NCI-H1436 (cell line): ENCODE data around the gene PEDS1.
"Not testable (repeated sequence)": the region's sequence is repeated elsewhere in the genome, so short reads cannot be mapped to it uniquely, and the experiment has no call there.

ENCODE experiments used
- DNase-seq: peaks from one replicate; lab custom pipeline; 2025; lab: John Stamatoyannopoulos, UW

Gene PEDS1

DNA sequence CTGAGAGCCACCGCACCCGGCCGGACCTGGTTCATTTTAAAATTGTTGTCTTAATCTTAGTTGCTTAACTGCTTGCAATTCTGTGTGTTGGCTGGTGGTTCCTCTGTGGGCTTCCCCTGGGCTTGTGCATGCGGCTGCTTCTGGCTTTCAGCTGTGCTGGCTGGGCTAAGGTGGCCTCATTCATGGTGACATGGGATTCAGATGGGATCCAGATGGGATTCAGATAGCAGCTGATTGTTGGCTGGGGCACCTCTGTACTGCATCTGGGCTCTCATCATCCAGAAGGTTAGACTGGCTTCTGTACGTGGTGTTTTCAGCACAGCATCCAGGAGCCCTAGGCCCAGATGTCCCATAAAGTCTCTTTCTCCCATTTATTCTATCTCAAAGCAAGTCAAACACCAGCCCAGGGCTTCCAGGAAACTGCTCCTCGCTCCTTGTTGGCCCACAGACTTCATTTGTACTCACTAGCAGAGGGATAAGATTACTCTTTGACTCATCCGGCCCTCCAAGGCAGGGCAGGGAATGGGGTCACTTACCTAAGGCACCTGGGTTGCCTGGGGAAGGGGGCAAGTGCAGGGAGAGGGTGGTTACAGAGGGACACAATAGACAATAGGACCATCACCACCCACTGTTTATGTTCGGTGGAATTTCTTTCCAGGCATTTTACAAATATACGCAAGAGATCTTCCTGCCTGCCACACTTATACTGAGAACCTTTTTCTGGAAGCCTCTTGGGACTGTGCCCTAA is 10.2 kb upstream of the PEDS1 start:
- DNase-seq, result no peak

DNA sequence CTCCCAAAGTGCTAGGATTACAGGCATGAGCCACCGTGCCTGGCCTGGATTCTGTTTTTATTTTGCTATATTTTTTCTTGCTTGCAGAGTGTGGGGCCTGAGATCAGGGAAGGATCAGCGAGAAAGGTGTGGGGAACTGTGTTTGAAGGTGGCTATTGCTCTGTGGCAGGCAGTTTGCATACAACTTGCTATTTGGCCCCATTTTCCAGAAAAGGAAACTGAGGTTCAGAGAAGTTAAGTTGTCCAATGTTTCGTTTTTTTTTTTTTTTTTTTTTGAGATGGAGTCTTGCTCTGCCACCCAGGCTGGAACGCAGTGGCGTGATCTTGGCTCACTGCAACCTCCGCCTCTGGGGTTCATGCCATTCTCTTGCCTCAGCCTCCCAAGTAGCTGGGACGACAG is 8.0 kb upstream of the PEDS1 start:
- DNase-seq, result not testable (repeated sequence)

DNA sequence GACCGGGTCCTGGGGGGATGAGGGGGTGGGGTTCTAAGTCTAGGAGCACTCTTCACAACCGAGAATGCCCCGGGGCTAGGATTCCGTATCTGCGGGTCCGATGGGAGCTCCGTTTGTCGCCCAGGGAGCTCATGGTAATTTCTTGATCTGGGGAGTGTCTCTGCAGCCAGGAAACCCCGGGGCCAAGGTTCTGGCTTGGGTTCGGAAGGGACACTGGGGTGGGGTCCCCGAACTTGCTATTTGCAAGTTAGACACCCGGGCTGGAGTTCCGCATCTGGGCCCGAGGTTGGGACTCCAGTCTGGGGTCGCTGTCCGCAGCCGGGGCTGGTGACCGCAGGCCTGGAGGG is 397 bp downstream of the PEDS1 start:
- DNase-seq, result no peak

DNA sequence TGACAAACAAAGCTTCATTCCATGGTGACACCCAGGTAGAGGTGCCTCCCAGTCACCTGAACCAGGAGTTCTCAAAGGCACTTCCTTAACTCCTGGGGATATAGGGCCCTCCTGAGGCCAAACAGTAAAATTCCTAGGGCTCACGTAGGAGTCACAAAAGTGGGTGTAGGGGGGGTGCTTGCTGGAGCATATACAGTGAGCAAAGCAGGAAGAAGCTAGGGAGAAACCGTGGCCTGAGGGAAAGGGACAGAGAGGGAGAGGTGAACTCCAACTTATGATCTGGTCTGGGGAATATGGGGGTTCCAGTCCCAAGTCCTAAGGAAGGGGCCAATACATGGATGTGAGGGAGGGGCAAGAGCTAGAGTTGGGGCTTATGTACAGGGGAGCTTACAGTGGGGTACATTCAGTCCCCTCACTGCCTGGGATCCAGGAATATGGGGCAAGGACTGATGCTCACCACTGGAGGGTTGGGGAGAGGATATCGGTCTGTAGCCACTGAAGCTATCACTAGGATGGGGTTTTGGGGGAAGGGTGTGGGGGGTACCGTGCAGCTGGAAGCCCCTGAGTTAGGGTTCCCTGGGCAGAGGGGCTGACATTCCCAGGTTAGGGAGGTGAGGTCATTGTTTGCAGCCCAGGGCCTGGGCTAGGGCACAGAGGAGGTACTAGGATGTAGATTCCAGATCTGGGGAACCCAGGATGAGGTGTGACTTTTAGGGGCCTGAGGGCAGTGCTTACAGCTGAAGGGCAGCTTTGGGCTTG is 950 bp downstream of the PEDS1 start:
- DNase-seq, result no peak

DNA sequence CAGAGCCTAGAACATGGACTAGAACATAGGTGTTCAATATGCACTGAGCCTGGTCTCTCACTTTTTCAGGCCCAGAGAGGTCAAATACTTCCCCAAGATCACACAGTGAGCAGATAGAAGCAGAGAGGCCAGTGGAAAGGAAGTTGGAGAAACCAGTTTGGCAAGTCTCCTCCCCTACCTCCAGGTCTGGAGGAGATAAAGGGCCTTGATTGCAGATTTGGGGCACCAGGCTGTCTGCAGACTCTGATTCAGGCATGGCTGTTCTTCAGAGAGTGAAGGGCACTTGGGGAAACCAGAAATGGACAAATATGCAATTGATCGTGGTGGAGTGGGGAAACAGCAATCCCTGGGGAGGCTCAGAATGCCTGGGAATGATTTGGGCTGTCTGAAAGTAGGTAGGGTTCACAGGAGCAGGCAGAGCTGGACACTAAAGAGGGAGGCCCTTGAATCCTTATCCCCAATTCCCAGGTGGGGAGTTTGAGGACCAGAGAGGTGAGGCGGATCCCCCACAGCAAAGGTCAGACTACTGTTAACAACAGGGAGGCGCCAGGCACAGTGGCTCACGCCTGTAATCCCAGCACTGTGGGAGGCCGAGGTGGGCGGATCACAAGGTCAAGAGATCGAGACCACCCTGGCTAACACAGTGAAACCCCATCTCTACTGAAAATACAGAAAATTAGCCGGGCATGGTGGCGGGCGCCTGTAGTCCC is 2.3 kb downstream of the PEDS1 start:
- DNase-seq, result no peak

DNA sequence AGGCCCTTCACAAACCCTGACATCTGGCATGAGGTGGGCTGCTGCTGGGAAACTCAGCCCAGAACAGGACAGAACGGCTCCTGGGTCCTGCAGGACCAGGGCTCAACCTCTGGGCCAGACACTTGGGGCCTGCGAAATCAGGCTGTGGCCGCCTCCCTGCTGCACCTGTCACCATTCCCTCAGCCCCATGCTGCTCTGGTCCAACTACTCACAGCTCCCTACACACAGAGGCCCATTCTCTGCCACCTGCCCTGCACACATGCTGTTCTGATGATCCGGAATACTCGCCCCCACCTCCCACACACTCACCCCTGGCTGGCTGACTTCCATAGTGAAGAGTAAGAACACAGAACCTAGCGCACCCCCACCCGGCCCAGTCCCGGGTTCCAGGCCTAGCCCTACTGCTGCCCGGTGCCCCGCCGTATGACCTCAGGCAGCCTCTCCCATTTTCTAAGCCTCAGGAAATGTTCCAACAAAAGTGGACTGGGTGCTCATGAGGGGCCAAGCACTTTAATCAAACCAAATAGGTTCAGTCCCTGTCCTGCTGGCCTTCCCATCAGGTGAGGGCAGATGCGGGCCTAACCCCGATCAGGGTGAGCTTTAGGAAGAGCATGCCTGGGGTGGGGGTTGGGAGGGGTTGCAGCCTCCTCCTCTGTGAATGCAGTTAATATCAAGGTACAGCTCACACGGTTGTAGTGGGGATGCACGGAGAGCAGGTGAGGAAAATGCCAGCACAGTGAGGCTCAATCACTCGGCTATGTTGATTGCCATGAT is 3.9 kb downstream of the PEDS1 start:
- DNase-seq, result no peak

DNA sequence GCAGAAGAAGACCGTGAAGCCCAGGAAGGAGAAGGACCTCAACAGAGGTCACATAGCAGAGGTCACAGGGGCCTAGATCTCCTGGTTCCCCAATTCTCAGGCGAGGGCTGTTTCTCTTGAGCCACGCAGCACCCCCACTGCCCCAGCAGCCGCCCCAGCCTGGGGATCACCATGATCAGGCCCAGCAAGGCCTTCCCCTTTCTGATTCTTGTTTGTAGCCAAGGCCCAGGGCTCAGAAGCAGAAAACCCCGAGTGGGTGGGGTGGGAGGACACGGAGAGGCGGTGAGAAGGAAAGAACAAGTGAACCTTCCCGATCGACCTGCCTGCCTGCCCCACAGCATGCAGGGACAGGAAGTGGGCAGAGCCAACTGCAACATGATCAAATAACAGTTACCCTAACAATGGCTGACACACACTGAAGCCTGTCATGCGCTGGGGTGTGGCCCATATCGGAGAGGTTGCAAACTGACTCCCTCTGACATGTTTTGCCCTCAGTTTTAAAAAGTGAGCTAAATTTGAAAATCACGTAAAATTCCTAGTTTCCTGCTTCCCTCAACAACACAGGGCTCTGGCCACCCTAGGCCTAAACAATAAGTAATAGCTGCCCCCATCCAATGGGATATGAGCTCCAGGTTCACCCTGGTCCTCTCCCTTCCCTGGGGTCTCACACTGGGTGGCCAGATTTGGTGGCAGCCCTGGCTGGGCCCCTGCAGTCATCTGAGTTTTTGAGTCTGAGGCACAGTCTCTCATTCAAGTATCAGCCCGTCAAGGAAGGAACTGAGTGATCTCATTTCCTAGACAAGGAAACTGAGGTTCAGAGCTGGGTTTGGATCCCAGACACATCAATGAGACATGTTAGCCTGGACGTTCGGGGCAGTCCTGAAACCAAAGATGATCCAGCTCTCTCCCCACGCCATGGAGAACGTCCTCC is 6.5 kb downstream of the PEDS1 start:
- DNase-seq, result peak; percentile 38

DNA sequence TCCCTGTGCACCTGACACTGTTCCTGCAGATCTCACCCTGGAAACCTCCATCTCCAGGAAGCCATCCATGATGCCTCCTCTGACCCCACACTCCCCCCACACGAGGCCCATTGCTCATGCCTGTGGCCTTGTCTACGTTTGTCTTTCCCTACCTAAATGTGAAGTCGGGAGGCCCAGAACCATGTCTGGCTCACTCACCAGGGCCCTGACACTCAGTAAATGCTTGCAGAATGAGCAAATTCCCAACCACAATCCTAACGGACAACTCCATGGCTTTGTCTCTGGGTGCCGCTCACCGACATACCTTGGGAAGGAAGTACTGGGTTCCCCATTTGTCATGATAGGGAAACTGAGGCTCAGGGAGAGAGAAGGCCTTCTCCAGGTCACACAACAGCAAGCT is 7.3 kb downstream of the PEDS1 start:
- no peak for DNase-seq

DNA sequence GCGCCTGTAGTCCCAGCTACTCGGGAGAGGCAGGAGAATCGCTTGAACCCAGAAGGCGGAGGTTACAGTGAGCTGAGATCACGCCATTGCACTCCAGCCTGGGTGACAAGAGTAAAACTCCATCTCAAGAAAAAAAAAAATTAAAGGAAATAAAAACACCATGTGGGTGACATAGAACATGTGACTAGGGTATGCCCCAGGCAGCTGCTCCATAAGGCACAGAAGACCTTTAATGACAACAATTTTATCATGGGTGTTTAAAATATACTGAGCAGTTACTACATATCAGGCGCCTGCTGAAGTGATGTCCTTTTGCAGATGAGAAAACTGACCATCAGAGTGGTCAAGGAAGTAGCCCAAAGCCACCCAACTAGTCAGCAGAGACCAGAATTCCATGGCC is 8.0 kb downstream of the PEDS1 start:
- no peak for DNase-seq

DNA sequence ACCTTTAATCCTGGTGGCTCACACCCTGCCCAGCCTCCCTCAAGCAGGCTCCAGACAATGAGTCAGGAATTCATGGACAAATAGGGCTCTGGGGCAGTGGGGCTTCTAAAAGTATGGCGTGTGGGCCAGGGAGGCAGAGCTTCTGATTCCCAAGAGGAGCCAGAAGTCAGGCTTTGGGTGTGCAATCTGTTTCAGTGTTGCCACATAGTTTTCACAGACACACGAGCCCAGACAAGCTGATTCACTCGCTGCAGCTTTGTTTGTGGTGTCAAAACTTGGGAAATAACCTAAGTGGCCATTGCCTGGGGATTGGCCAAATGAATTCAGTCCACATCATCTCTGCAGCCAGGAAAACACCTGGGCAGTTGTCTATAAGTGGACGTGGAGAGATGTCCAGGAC is 9.2 kb downstream of the PEDS1 start:
- no peak for DNase-seq

DNA sequence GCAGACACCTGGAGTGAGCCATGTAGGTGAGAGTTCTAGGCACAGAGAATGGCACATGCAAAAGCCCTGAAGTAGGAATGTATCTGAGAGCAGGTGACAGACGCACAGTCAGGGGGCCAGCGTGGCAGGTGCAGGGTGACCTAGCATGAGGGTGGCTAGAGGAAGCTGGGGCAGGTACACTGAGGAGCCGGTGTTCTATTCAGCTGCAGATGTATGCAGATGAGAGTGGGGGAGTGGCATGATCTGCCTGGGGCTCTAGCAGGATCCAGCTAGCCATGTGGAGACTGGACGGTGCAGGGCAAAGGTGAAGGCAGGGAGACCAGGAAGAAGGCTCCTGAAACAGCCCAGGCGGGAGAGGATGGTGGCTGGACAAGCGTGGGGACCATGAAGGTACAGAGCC is 10.7 kb downstream of the PEDS1 start:
- DNase-seq, result no peak

DNA sequence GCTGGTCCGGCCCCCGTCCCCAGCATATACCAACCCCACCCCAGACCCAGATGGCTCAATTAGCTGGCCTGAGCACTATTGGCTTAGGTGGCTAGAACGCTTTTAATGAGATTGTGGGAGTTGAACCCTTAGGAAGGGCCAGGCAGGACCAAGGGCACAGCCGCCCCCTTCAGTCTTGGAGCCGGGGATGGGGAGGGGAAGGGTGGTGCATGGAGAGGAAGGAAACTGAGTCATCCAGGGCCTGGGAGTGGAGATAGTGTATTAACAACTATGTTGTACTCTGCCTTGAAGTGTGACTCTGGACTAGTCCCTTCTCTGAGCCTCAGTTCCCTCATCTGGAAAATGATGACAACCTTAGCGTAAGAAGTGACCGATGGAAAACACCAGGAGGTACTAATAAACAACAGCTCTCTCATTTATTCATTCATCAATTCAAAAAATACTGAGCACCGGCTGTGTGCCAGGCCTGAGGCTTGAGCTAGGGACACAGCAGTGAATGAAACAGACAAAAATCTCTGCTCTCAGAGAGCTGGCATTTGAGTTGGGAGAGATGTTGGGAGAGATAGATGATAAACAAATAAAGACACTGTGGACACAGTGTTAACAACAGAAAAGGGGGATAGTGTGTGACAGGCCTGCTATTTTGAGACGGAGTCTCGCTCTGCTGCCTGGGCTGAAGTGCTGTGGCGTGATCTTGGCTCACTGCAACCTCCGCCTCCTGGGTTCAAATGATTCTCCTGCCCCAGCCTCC is 11.5 kb downstream of the PEDS1 start:
- DNase-seq, result no peak

DNA sequence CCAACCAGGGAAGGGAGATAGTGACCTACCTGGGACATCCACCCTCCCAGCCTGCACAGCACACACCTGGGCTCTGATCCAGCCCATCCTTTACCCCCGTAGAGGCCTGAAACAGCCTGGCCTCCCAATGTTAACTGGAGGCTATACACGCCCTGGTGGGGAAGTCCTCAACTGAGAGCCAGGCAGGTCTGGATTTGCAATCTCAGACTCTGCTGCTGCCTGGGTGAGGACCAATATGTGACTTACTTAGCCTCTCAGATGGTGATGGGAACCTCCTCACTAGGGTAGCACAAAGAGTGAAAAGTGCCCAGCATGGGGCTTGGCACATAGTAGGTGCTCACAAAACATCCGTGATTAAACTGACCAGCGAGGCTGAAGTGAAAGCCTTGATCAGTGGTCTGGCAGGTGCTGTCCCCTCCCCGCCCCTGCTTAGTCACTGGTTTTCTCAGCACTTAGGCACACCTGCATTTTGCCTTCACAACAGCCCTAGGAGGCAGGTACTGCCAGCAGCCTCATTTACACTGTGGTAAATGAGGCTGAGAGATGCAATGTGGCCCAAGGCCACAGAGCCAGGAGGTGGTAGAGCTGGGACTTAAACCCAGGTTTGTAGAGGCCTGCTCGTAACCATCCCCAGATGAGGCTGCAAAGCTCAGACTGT is 12.4 kb downstream of the PEDS1 start:
- no peak for DNase-seq

DNA sequence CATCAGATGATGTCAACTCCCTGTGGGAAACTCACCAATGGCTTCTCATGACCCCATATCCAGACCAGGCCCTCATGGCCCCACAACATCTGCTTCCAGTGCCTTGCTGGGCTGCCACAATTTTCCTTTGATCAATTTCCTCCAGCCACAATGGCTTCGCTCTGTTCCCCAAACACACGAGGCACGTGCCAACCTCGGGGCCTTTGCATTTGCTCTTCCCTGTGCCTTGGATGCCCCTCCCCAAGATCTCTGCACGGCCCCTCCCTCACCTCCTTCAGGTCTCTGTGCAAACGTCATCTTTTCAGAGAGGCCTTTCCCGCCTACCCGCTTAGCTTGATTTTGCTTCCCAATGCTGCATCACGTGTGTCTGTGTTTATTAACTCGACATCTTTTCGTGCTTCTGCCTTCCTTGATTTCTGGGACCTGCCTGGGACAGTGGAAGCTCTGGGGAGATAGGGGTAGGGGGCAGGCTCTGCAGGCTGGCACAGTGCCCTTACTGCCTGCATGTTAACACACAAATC is 13.1 kb downstream of the PEDS1 start:
- no peak for DNase-seq

DNA sequence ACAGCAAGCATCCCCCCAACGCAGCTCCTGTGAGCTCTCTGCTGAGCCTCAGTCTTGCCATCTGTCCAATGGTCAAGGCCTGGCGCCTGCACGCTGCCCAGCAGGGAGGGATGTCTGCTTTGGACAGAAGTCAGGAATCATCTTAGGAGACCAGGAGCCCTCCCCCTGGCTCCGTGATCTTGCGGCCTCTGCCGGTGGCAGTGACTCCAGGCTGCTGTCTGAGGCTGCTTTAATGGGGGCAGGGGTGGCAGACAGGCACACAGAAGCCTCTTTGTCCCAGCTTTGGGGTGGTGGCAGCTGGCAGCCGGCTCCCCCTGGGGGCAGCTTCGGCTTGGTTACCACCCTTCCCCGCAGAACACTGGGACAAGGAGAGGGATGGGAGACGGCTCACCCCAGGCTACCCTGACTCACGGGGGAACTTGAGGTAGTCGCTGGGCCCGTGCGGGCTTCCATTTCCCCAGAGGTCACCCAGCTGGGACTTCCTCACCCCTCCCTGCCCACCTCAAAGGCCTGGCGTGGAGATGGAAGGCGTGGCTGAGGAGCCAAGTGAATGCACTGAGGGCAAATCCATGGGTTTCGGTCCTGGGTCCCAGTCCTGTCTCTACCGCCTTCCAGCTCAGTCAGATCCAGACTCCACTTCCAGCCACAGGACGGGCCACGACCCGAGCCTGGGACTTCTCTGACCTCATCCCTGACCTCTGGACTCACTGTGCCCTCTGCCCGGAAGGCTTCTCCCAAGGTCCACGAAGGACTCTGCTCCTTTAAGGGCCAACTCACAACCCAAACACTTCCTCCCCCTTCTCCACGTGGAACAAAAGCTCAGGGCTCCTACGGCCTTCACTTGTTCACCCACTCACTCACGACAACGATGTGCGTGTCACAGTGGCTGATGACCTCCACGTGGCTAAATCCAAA is 14.8 kb downstream of the PEDS1 start:
- no peak for DNase-seq

DNA sequence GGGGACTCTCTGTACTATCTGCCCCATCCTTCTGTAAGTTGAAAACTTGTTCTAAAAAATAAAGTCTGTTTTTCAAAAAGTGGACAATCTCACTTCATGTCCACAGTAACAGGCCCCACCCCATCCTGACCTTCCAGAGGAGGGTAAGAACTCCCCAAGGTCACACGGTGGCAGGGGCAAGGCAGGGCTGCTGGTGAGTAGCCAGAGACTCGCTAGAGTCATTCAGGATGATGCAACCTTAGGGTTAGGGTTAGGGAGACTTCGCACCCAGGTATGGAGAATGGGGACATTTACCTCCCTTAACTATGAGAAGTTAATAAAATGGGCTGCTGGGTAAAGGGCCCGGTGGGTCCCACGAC is 15.4 kb downstream of the PEDS1 start:
- no peak for DNase-seq

DNA sequence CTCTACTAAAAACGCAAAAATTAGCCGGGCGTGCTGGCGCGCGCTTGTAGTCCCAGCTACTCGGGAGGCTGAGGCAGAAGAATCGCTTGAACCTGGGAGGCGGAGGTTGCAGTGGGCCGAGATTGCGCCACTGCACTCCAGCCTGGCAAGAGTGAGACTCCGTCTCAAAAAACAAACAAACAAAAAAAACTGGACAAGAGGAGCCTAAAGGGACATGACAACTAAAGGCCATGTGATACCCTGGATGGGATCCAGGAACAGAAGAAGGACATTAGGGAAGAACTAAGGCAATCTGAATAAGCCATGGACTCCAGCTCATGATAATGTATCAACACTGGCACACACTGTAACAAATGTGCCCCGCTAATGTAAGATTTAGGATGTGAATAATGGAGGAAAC is 15.8 kb downstream of the PEDS1 start:
- not testable (repeated sequence) for DNase-seq

DNA sequence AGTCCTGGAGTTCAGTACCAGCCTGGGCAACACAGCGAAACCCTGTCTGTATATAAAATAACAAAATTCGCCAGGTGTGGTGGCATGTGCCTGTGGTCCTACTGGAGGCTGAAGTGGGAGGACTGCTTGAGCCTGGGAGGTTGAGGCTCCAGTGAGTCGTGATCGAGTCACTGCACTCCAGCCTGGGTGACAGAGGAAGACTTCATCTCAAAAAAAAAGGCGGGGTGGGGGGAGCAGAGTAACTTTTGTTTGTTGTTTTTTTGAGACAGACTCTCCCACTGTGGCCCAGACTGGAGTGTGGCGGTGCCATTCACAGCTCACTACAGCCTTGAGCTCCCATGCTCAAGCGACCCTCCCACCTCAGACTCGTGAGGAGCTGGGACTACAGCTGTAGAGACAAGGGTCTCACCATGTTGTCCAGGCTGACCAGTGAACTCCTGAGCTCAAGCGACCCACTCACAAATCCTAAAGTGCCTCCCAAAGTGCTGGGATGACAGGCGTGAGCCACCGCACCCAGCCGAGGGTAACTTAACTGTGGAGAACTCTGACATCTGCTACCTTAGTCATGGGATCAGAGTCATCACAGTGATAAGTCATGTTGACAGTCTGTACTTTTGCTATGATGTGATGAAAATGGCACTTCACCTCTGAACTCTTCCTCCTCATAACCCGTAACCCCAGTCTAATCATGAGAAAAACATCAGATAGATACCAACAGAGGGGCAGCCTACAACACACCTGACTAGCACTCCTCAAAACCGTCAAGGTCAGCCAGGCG is 16.5 kb downstream of the PEDS1 start:
- DNase-seq, result no peak
